ENCODE measurements around the gene SDK2. TPM values are rescaled to one million over a fixed set of nuclear protein-coding genes. Genes with fewer than 3 reads are reported as not detected.
A peak's percentile ranks its signal among the peaks of the same experiment; 100 is the strongest.
"Not testable (repeated sequence)": the region's sequence is repeated elsewhere in the genome, so short reads cannot be mapped to it uniquely, and the experiment has no call there.

Gene SDK2
- total RNA-seq, 1 donor = 17.2 TPM

GRCh38 chr17:73312887-73313286, 331.4 kb downstream of the SDK2 start:
- DNase-seq (ENCODE audit: low read depth in 2 of 3, low spot score in 2 of 3) = not testable (repeated sequence)

- DNase-seq (ENCODE audit: low read depth in 2 of 3, low spot score in 2 of 3) = peak; percentile 54 to 83 (median 80)
Measured at GRCh38 chr17:73311781-73312641, 332.2 kb downstream of the SDK2 start, which contains the start of gene CDC42EP4. TSS of gene CDC42EP4 (minus strand) at chr17:73312001. CDS start at chr17:73286500, 25,501 bp downstream.

- DNase-seq (ENCODE audit: low read depth in 2 of 3, low spot score in 2 of 3) = no peak
Measured at GRCh38 chr17:73311428-73311780, 332.8 kb downstream of the SDK2 start.

DNA sequence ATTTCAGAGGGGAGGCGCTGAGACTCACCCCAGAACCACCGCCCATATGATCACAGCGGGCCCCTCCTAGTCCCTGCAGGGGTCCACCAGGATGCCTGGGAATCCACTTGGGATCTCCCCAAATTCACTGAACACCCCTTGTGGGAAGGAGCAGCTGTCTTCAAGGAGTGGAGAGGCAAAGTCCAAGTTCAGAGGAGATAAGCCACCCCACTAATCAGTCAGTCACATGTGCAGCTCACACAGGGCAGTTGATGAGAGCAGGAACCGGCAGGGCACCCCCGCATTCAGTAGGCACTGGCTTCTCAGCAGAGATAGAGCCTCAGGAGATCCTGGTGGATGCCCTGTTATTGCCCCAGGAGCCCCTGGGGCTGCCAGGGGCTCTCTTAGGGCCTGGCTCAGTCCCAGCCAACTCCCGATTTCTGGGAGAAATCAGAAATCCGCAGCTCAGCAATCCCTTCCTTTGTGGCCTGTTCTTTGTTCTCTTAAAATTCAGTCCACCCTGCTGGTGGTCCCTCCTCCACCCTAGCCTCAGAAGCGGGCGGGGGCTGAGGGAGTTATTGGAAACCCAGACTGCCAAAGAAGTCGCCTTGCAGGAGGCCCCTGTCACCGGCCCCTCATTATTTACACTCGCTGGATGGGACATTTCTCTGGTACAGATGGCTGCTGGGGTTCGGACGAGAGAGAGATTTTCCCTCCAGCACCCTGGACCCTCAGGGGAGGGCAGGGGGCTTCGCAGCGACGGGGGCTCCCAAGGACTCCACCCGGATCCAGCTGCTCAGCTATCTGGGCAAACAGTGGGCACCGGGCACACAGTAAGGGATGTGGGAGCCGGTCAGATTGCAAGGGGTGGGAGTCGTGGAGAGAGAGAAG, 334.3 kb downstream of the SDK2 start:
- peak in 1 of 3 donors; percentile 12 for DNase-seq (ENCODE audit: low read depth in 2 of 3, low spot score in 2 of 3)

GRCh38 chr17:73308959-73309358, 335.3 kb downstream of the SDK2 start:
- not testable (repeated sequence) for DNase-seq (ENCODE audit: low read depth in 2 of 3, low spot score in 2 of 3)

DNA sequence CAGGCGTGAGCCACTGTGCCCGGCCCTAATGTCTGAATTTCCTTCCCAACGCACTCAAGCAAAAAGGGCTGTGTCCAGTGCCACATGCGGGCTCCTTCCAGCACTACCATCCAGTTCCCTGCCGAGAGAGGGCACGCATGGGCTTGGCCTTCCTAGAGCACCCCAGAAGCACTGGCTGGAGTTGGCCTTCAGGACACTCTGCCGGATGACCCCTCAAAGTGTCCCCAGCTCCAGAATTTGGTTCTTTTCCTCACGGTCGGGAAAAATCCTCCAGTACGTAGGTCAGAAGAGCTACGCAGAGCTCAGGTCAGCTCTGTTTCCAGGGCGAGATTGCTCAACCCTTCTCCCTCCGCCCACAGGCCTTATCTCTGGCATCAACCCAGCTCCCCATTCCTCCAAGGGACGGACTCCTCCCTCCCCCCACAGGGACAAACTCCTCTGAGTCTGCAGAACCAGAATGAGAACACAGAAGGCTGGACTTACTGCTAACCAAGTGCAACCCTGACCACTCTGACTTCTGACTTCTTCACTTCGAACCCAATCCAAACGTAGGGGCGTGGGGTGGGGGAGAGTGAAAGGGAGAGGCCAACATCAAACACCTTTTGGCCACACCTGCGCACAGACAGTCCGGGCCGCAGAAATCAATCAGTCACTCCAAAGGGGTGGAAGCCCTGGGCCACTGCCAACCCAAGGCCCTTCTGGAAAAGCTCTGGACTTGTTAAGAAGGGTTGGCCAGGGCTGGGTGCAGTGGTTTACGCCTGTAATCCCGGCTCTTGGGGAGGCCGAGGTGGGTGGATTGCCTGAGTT, 336.0 kb downstream of the SDK2 start:
- DNase-seq (ENCODE audit: low read depth in 2 of 3, low spot score in 2 of 3) = no peak

- no peak for DNase-seq (ENCODE audit: low read depth in 2 of 3, low spot score in 2 of 3)
Measured at GRCh38 chr17:73307130-73307529, 337.1 kb downstream of the SDK2 start.

GRCh38 chr17:73305845-73306836, 338.1 kb downstream of the SDK2 start:
- DNase-seq (ENCODE audit: low read depth in 2 of 3, low spot score in 2 of 3) = no peak

GRCh38 chr17:73304971-73305812, 339.1 kb downstream of the SDK2 start:
- DNase-seq (ENCODE audit: low read depth in 2 of 3, low spot score in 2 of 3) = peak in 1 of 3 donors; percentile 36

DNA sequence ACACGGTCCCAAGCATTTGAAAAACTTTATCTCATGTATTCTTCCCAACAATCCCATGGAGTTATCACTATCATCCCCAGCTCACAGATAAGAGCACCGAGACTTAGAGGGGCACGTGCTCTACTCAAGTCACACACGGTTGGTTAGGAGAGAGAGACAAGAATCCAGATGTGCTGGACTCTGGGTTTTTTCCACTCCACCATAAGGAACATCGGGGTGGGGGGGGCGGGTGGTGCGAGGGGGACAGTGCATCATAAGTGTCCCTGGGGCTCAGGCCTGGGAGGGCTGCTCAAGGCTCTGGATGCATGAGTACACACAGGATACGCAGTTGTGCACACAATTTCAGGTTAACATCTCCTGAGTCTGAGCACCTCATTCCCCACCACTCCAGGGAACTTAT, 339.8 kb downstream of the SDK2 start:
- no peak for DNase-seq (ENCODE audit: low read depth in 2 of 3, low spot score in 2 of 3)

DNA sequence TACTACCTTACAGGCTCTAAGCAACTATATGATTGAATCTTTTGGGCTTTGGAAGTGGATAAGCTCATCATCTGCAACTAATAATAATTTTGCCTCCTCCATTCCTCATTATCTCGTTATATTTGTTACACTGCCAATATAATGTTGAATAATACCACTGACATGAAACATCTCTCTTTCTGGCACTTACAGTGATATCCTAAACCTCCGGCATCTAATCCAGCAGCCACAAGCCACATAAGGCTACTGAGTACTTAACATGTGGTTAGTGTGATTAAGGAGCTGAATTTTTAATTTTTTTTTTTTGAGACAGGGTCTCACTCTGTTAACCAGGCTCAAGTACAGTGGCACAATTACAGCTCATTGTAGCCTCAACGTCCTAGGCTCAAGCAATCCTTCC, 342.1 kb downstream of the SDK2 start:
- no peak for DNase-seq (ENCODE audit: low read depth in 2 of 3, low spot score in 2 of 3)

DNA sequence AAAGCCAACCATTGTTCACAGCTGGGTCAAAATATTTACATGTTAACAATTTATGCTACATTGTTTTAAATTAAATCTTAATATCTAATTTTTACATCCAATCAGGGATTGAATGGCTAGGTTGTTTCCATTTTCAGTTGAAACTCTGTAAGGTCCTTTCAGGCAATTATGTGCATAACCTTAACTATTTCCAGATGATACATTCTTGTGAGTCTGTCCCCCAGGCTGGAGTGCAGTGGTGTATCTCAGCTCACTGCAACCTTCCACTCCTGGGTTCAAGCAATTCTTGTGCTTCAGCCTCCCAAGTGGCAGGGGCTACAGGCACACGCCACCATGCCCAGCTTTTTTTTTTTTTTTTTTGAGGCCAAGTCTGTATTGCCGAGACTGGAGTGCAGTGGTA, 342.9 kb downstream of the SDK2 start:
- DNase-seq (ENCODE audit: low read depth in 2 of 3, low spot score in 2 of 3) = no peak

DNA sequence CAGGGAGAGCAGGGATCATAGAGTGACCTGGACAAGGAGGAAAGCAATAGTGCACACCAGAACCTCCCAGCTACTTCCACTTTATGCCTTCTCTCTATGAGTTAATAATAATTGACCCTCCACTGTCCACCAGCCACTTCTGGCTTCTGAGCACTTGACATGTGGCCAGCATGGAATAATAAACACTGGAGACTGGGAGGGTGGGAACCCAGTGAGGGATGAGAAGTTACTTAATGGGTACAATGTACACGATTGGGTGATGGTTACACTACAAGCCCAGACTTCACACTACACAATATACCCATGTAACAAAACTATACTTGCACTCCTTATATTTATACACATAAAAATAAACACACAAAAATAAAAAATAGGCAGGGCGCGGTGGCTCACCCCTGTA, 343.9 kb downstream of the SDK2 start:
- no peak for DNase-seq (ENCODE audit: low read depth in 2 of 3, low spot score in 2 of 3)

DNA sequence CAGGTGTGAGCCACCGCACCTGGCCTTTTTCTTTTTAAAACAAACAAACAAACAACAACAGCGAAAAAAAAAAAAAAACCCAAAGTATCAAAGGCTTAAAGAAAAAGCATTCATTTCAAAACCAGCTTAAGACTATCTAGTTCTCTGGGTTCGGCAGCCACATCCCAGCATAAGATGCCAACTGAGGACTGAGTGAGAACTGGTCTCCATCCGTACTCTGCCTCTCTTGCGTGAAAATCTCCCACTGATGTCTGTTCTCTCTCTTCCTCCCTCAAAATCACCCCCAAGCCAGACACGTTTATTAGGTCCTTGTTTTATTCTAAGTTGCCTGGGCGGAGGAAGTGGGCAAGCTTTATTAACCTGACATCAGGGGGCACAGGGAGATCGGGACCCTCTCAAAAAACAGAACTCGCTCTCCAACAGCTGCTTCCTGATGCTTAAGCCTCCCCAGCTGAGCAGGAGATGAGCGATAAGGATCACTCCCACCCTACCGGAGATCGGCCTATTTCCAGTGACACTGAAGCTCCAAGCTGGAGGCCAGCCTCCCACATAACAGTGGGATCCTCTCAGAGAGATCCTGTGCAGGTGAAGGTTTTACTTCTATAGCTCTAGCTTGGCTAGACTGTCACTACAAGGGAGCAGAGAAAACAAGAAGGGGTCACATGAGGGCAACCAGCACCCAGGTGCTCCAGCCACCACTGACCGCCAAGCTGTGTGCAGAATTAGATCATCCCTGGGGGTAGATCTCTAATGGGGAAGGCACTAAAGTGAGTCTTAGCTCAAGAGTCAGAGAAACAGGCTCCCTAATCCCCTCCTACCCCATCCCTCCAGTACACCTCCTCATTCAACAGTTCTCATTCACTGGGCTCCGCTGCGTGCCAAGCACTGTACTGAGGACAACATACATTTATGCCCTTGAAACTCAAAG, 346.0 kb downstream of the SDK2 start:
- DNase-seq (ENCODE audit: low read depth in 2 of 3, low spot score in 2 of 3) = peak in 1 of 3 donors; percentile 78

DNA sequence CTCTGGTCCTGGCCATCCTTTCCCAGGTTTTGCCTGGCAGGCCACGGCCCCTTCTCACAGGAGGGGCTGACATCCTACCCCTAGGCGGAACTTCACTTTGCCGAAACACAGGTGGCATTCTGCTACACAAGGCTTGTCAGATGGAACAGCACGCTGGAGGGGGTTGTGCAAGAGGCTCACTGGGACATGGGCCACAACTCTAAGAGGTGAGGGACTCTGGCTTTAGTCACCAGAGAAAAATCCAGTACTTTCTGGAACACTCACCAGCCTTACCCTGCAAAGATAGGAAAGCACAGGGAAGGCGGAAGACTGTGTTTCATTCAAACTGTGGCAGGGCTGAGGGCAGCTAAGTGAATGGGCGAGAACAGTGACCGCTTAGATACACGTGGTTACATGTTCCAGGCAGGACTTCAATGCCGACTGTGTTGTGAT, 350.7 kb downstream of the SDK2 start:
- no peak for DNase-seq (ENCODE audit: low read depth in 2 of 3, low spot score in 2 of 3)

DNA sequence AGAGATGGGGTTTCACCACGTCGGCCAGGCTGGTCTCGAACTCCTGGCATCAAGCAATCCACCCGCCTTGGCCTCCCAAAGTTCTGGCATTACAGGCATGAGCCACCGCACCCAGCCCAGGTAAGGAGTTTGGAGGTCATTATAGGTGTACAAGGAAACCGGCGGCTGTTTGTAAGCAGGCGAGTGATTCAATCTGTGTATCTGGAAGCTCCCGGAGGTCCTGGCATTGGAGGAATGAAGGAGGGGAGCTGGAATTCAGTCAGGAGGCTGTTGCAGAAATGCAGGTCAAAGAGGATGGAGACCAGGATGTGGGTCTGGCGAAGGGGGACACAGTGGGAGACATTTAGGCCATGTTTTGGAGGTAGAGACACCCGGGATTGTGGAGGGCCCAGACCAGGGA, 351.2 kb downstream of the SDK2 start:
- DNase-seq (ENCODE audit: low read depth in 2 of 3, low spot score in 2 of 3) = no peak

GRCh38 chr17:73292031-73292531, 352.2 kb downstream of the SDK2 start:
- no peak for DNase-seq (ENCODE audit: low read depth in 2 of 3, low spot score in 2 of 3)
